WTC11 (cell line): Measurements from ENCODE around the gene SND1. TPM values are rescaled to one million over a fixed set of nuclear protein-coding genes. Genes with fewer than 3 reads are reported as not detected.

ENCODE experiments used
- ATAC-seq: fragments of 200-7000 bp; cut with Tn5 transposase; 2 replicates; pipeline ENCODE4 v1.10.0; 2021; ENCODE audit warnings: mild to moderate bottlenecking, moderate library complexity
- CTCF ChIA-PET: fragments of 300-600 bp; sonication (Branson Sonifier 250); formaldehyde crosslinking; loops from one replicate; lab custom pipeline; 2021; ENCODE audit warnings: antibody characterized with exemption; lab: Charles Lee
- POLR2A ChIA-PET: fragments of 350-600 bp; sonication (Branson Sonifier 250); formaldehyde crosslinking; loops from one replicate; lab custom pipeline; 2021; ENCODE audit warnings: antibody characterized with exemption; lab: Charles Lee
- DNase-seq: peaks from one replicate; pipeline ENCODE4 v3.0.0; 2021; ENCODE audit warnings: low spot score
- H3K27ac Mint-ChIP-seq: 2 replicates; pipeline ENCODE4 v1.8.0; 2021; ENCODE audit warnings: mixed read lengths
- H3K27me3 Mint-ChIP-seq: 2 replicates; pipeline ENCODE4 v1.8.0; 2021; ENCODE audit warnings: low read depth, mild to moderate bottlenecking, moderate library complexity, mixed read lengths
- H3K36me3 Mint-ChIP-seq: 2 replicates; pipeline ENCODE4 v1.8.0; 2021; ENCODE audit warnings: mixed read lengths
- H3K4me1 Mint-ChIP-seq: 2 replicates; pipeline ENCODE4 v1.8.0; 2022; ENCODE audit warnings: mixed read lengths
- H3K4me3 Mint-ChIP-seq: 2 replicates; pipeline ENCODE4 v1.8.0; 2021; ENCODE audit warnings: mild to moderate bottlenecking, moderate library complexity, mixed read lengths
- H3K9me3 Mint-ChIP-seq: 2 replicates; pipeline ENCODE4 v1.8.0; 2021; ENCODE audit warnings: mixed read lengths
- CDX4 ChIP-seq: fragments of 250-450 bp; sonication (Bioruptor Pico); IDR thresholded peaks from 2 replicates; pipeline ENCODE4 v1.9.0; 2021; ENCODE audit warnings: moderate library complexity, mild to moderate bottlenecking, inconsistent platforms, borderline replicate concordance
- CREM ChIP-seq: sonication (generic); formaldehyde crosslinking; IDR thresholded peaks from 2 replicates; pipeline ENCODE4 v1.8.1; 2022; ENCODE audit warnings: mild to moderate bottlenecking, missing genetic modification reagents, moderate library complexity
- ETV6 ChIP-seq: sonication (generic); formaldehyde crosslinking; IDR thresholded peaks from 2 replicates; pipeline ENCODE4 v1.8.1; 2022; ENCODE audit warnings: mild to moderate bottlenecking, missing genetic modification reagents
- FOXK1 ChIP-seq: sonication (generic); formaldehyde crosslinking; IDR thresholded peaks from 2 replicates; pipeline ENCODE4 v1.8.0; 2022; ENCODE audit warnings: mild to moderate bottlenecking, moderate library complexity, missing genetic modification reagents
- GABPB1 ChIP-seq: sonication (generic); formaldehyde crosslinking; IDR thresholded peaks from 2 replicates; pipeline ENCODE4 v1.8.1; 2023; ENCODE audit warnings: mild to moderate bottlenecking, missing genetic modification reagents
- GTF2I ChIP-seq: fragments of 250-450 bp; sonication (Bioruptor Pico); conservative IDR thresholded peaks from 2 replicates; pipeline ENCODE4 v1.4.0; 2021; ENCODE audit warnings: mild to moderate bottlenecking
- HMGXB4 ChIP-seq: sonication (generic); formaldehyde crosslinking; IDR thresholded peaks from 2 replicates; pipeline ENCODE4 v1.8.1; 2023; ENCODE audit warnings: mild to moderate bottlenecking, moderate library complexity, missing genetic modification reagents
- KAT7 ChIP-seq: sonication (generic); formaldehyde crosslinking; IDR thresholded peaks from 2 replicates; pipeline ENCODE4 v1.8.1; 2023; ENCODE audit warnings: missing genetic modification reagents, mild to moderate bottlenecking, borderline replicate concordance
- NFATC4 ChIP-seq: fragments of 250-450 bp; sonication (Bioruptor Pico); IDR thresholded peaks from 2 replicates; pipeline ENCODE4 v1.9.0; 2021; ENCODE audit warnings: mild to moderate bottlenecking
- PRDM15 ChIP-seq: sonication (generic); formaldehyde crosslinking; IDR thresholded peaks from 2 replicates; pipeline ENCODE4 v1.8.0; 2022; ENCODE audit warnings: missing genetic modification reagents
- ZBTB21 ChIP-seq: sonication (generic); formaldehyde crosslinking; IDR thresholded peaks from 2 replicates; pipeline ENCODE4 v1.8.1; 2023; ENCODE audit warnings: mild to moderate bottlenecking, missing genetic modification reagents, borderline replicate concordance
- ZNF396 ChIP-seq: fragments of 250-450 bp; sonication (Bioruptor Pico); IDR thresholded peaks from 2 replicates; pipeline ENCODE4 v1.8.0; 2021; ENCODE audit warnings: mild to moderate bottlenecking, moderate library complexity, borderline replicate concordance
- total RNA-seq: library from RNA; stranded (reverse); gene quantifications from 3 replicates; pipeline ENCODE4 v1.2.3, GENCODE V29; 2021
- TF ChIP-seq, protein P1 (sequence below): sonication (generic); formaldehyde crosslinking; IDR thresholded peaks from 2 replicates; pipeline ENCODE4 v1.8.0; 2022; ENCODE audit warnings: mild to moderate bottlenecking, missing genetic modification reagents
- TF ChIP-seq, protein P2 (sequence below): sonication (generic); formaldehyde crosslinking; IDR thresholded peaks from 2 replicates; pipeline ENCODE4 v1.8.0; 2022; ENCODE audit warnings: mild to moderate bottlenecking, missing genetic modification reagents
- TF ChIP-seq, protein P3 (sequence below): sonication (generic); formaldehyde crosslinking; IDR thresholded peaks from 2 replicates; pipeline ENCODE4 v1.8.1; 2022; ENCODE audit warnings: mild to moderate bottlenecking, missing genetic modification reagents, moderate library complexity, borderline replicate concordance
- TF ChIP-seq, protein P4 (sequence below): fragments of 250-450 bp; sonication (Bioruptor Pico); conservative IDR thresholded peaks from 2 replicates; pipeline ENCODE4 v1.9.0; 2021; ENCODE audit warnings: mild to moderate bottlenecking

SND1 gene
- total RNA-seq, 1 experiment from 2014 or later: 261 TPM

GRCh38 chr7:127976738-127977120, 324.7 kb downstream of the SND1 start:
- ATAC-seq (no peak), DNase-seq (no peak)
- peaks cover 25% of the 10 kb centered on the region for H3K9me3 Mint-ChIP-seq
- H3K4me3 Mint-ChIP-seq: no peak overlapping the region
- ChIA-PET CTCF (no interaction called here), POLR2A (no interaction called here)
- H3K36me3 Mint-ChIP-seq: peaks cover 32% of the 10 kb centered on the region
- peaks cover 27% of the 10 kb centered on the region for H3K4me1 Mint-ChIP-seq
- no peaks in the 10 kb centered on the region for H3K27me3 Mint-ChIP-seq
- H3K27ac Mint-ChIP-seq: peak overlapping the region; percentile 51; the same call in 1 of the 2 replicates
- TF ChIP-seq, protein P1, sequence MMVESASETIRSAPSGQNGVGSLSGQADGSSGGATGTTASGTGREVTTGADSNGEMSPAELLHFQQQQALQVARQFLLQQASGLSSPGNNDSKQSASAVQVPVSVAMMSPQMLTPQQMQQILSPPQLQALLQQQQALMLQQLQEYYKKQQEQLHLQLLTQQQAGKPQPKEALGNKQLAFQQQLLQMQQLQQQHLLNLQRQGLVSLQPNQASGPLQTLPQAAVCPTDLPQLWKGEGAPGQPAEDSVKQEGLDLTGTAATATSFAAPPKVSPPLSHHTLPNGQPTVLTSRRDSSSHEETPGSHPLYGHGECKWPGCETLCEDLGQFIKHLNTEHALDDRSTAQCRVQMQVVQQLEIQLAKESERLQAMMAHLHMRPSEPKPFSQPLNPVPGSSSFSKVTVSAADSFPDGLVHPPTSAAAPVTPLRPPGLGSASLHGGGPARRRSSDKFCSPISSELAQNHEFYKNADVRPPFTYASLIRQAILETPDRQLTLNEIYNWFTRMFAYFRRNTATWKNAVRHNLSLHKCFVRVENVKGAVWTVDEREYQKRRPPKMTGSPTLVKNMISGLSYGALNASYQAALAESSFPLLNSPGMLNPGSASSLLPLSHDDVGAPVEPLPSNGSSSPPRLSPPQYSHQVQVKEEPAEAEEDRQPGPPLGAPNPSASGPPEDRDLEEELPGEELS (CRISPR knock-in tag): no peak
- TF ChIP-seq, protein P2, sequence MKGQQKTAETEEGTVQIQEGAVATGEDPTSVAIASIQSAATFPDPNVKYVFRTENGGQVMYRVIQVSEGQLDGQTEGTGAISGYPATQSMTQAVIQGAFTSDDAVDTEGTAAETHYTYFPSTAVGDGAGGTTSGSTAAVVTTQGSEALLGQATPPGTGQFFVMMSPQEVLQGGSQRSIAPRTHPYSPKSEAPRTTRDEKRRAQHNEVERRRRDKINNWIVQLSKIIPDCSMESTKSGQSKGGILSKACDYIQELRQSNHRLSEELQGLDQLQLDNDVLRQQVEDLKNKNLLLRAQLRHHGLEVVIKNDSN (CRISPR knock-in tag): no peak
- TF ChIP-seq GABPB1 (CRISPR knock-in tag) (no peak), KAT7 (no peak), NFATC4 (CRISPR knock-in tag) (no peak), CREM (CRISPR knock-in tag) (no peak), HMGXB4 (no peak), PRDM15 (no peak), ZBTB21 (no peak), CDX4 (CRISPR knock-in tag) (no peak), FOXK1 (CRISPR knock-in tag) (no peak), ETV6 (no peak), GTF2I (CRISPR knock-in tag) (no peak), ZNF396 (CRISPR knock-in tag) (no peak)
- TF ChIP-seq, protein P3, sequence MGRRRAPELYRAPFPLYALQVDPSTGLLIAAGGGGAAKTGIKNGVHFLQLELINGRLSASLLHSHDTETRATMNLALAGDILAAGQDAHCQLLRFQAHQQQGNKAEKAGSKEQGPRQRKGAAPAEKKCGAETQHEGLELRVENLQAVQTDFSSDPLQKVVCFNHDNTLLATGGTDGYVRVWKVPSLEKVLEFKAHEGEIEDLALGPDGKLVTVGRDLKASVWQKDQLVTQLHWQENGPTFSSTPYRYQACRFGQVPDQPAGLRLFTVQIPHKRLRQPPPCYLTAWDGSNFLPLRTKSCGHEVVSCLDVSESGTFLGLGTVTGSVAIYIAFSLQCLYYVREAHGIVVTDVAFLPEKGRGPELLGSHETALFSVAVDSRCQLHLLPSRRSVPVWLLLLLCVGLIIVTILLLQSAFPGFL: no peak
- TF ChIP-seq, protein P4, sequence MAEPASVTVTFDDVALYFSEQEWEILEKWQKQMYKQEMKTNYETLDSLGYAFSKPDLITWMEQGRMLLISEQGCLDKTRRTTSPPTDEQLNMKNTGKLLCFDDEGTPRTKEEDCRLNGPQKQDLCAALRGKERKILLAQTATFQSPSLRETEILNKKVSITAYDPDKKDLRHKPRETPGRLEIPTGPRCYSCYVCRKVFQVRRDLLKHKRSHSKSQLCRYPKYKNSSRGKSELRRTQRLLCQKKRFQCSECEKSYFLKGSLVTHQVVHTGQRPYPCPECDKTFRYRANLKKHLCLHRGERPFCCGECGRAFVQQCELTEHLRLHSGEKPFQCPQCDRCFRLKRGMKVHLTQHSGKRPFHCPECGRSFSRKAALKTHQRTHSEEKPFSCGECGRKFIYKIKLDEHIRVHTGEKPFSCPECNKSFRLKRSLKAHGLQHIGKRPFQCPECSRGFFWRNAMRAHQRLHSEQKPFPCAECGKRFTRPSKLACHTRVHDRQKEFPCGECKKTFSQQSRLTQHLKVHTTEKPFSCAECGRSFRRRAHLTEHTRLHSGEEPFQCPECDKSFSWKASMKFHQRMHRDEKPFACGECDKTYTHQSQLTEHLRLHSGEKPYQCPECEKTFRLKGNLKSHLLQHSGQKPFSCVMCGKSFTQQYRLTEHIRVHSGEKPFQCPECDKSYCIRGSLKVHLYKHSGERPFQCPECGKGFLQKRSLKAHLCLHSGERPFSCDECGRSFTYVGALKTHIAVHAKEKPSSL (CRISPR knock-in tag): no peak
